HCT116 (cell line): ENCODE results near the gene ZNF445. TPM values are rescaled to one million over a fixed set of nuclear protein-coding genes. Genes with fewer than 3 reads are reported as not detected.
"Not testable (repeated sequence)": the region's sequence is repeated elsewhere in the genome, so short reads cannot be mapped to it uniquely, and the experiment has no call there.

Experiments used
- ATAC-seq: fragments of 200-7000 bp; cut with Tn5 transposase; 2 replicates; pipeline ENCODE4 v1.9.1; 2020; ENCODE audit warnings: mild to moderate bottlenecking, moderate library complexity
- BruUV-seq: library from RNA; stranded (reverse); fragments of 400-500 nt; replicated peaks from 2 replicates; lab custom pipeline; 2021; lab: Mats Ljungman, UMichigan
- CTCF ChIA-PET: fragments of 300-600 bp; sonication (Branson Sonifier 250); formaldehyde crosslinking; loops from one replicate; lab custom pipeline; 2021; ENCODE audit warnings: antibody characterized with exemption; lab: Charles Lee
- POLR2A ChIA-PET: fragments of 300-600, 350-600 bp; sonication (Branson Sonifier 250); formaldehyde crosslinking; loops from one replicate; lab custom pipeline; 2021; ENCODE audit warnings: antibody characterized with exemption; lab: Charles Lee
- RAD21 ChIA-PET, 2 experiments: fragments of 300-600 bp; sonication (Branson Sonifier 250); formaldehyde crosslinking; loops; one replicate each; lab custom pipeline; 2023; ENCODE audit warnings: low total read pairs in 2 of 2; ENCODE audit not compliant: uncharacterized antibody in 2 of 2, unreplicated experiment in 2 of 2, low non-redundant PET in 1 of 2; lab: Charles Lee
- DNase-seq: peaks from one replicate; pipeline ENCODE4 v3.0.0-alpha.2; 2010; ENCODE audit warnings: low read depth, low spot score
- H2AFZ ChIP-seq: fragments of 200-600 bp; shearing (Covaris generic), sonication (generic); 2 replicates; pipeline ENCODE4 v1.6.1; 2017; ENCODE audit warnings: low read depth, mixed run types, mixed read lengths, antibody characterized with exemption, low read length; ENCODE audit not compliant: poor library complexity, severe bottlenecking
- H3K27ac ChIP-seq: 2 replicates; pipeline ENCODE4 v1.5.1; 2012; ENCODE audit warnings: low read depth, low read length
- H3K27me3 ChIP-seq: fragments of 200-600 bp; sonication (generic); 2 replicates; pipeline ENCODE4 v1.6.1; 2016; ENCODE audit warnings: mixed run types, low read length, mixed read lengths; ENCODE audit not compliant: insufficient read depth
- H3K36me3 ChIP-seq, 2 experiments: fragments of 200-500 bp in 1 of 2; fragments of 200-600 bp in 1 of 2; sonication (Bioruptor generic) in 1 of 2; sonication (generic) in 1 of 2; 2 replicates each; pipeline versions ENCODE4 v1.5.1 to v1.6.1; 2014 to 2016; ENCODE audit warnings: low read length in 2 of 2, inconsistent platforms in 1 of 2, mixed read lengths in 1 of 2, mixed run types in 1 of 2; ENCODE audit not compliant: insufficient read depth in 2 of 2, control insufficient read depth in 1 of 2
- H3K4me1 ChIP-seq, 2 experiments: fragments of 200-600 bp in 1 of 2; sonication (generic) in 1 of 2; 2 replicates each; pipeline versions ENCODE4 v1.5.1 to v1.6.1; 2012 to 2017; ENCODE audit warnings: low read length in 2 of 2, inconsistent platforms in 1 of 2, mild to moderate bottlenecking in 1 of 2, mixed read lengths in 1 of 2, mixed run types in 1 of 2, moderate library complexity in 1 of 2; ENCODE audit not compliant: insufficient read depth in 2 of 2, control insufficient read depth in 1 of 2
- H3K4me2 ChIP-seq: fragments of 200-600 bp; sonication (generic); 2 replicates; pipeline ENCODE4 v1.6.1; 2017; ENCODE audit warnings: mixed run types, low read length, mixed read lengths
- H3K4me3 ChIP-seq, 2 experiments: fragments of 200-600 bp in 1 of 2; sonication (generic) in 1 of 2; replicated peaks in 1 of 2; 2 replicates each; pipeline ENCODE4 v1.5.1; 2011 to 2016; ENCODE audit warnings: low read length in 2 of 2, control low read depth in 1 of 2, low read depth in 1 of 2, mild to moderate bottlenecking in 1 of 2, mixed read lengths in 1 of 2, mixed run types in 1 of 2
- H3K79me2 ChIP-seq: fragments of 200-600 bp; sonication (generic); 2 replicates; pipeline ENCODE4 v1.6.1; 2017; ENCODE audit warnings: mild to moderate bottlenecking, mixed run types, low read length, moderate library complexity, mixed read lengths; ENCODE audit not compliant: insufficient read depth
- H3K9ac ChIP-seq: fragments of 200-600 bp; sonication (generic); 2 replicates; pipeline ENCODE4 v1.6.1; 2016; ENCODE audit warnings: low read length, mixed read lengths
- H3K9me2 ChIP-seq: fragments of 200-600 bp; sonication (generic), shearing (Covaris generic); 2 replicates; pipeline ENCODE4 v1.6.1; 2017; ENCODE audit warnings: mixed run types, mild to moderate bottlenecking, moderate library complexity; ENCODE audit not compliant: insufficient read depth
- H3K9me3 ChIP-seq, 2 experiments: fragments of 200-500 bp in 1 of 2; fragments of 200-600 bp in 1 of 2; sonication (Bioruptor generic) in 1 of 2; sonication (generic) in 1 of 2; 2 replicates each; pipeline ENCODE4 v1.6.1; 2014 to 2017; ENCODE audit warnings: low read length in 2 of 2, mixed read lengths in 2 of 2, inconsistent platforms in 1 of 2, low read depth in 1 of 2, mild to moderate bottlenecking in 1 of 2, mixed run types in 1 of 2, moderate library complexity in 1 of 2; ENCODE audit not compliant: control insufficient read depth in 1 of 2, insufficient read depth in 1 of 2
- H4K20me1 ChIP-seq: fragments of 200-600 bp; sonication (generic), shearing (Covaris generic); 2 replicates; pipeline ENCODE4 v1.6.1; 2017; ENCODE audit warnings: mixed run types, mild to moderate bottlenecking, moderate library complexity; ENCODE audit not compliant: insufficient read depth
- EGR1 ChIP-seq: IDR thresholded peaks from 2 replicates; pipeline ENCODE4 v1.6.1; 2012; ENCODE audit warnings: low read depth
- EZH2 ChIP-seq: fragments of 200-600 bp; sonication (generic); IDR thresholded peaks from 2 replicates; pipeline ENCODE4 v1.6.1; 2017; ENCODE audit warnings: antibody characterized with exemption, mixed run types
- FOSL1 ChIP-seq: IDR thresholded peaks from 2 replicates; pipeline ENCODE4 v1.6.1; 2012; ENCODE audit warnings: low read depth
- JUND ChIP-seq: IDR thresholded peaks from 2 replicates; pipeline ENCODE4 v1.6.1; 2012
- POLR2A ChIP-seq: IDR thresholded peaks from 2 replicates; pipeline ENCODE4 v1.7.0; 2011; ENCODE audit warnings: borderline replicate concordance; ENCODE audit not compliant: insufficient read depth, insufficient read length; ENCODE audit errors: extremely low read depth
- POLR2AphosphoS5 ChIP-seq: IDR thresholded peaks from 2 replicates; pipeline ENCODE4 v1.6.1; 2011; ENCODE audit warnings: mild to moderate bottlenecking, low read depth, low read length, moderate library complexity
- TCF7L2 ChIP-seq: IDR thresholded peaks from 2 replicates; pipeline ENCODE4 v1.7.0; 2011; ENCODE audit warnings: borderline replicate concordance, inconsistent platforms; ENCODE audit not compliant: insufficient read depth, insufficient read length; ENCODE audit errors: extremely low read depth
- YY1 ChIP-seq: IDR thresholded peaks from 2 replicates; pipeline ENCODE4 v1.6.1; 2011; ENCODE audit warnings: low read length, low read depth, moderate library complexity, mild to moderate bottlenecking; ENCODE audit not compliant: insufficient replicate concordance; ENCODE audit errors: extremely low read depth
- intact Hi-C: fragments of 100-400 bp; cut with micrococcal nuclease; formaldehyde crosslinking; loops from 2 replicates; pipeline ENCODE4 v1.10.0; 2022
- total RNA-seq: library from RNA; stranded (reverse); gene quantifications from one replicate; pipeline ENCODE4 v1.2.1, GENCODE V29; 2021; ENCODE audit not compliant: unreplicated experiment
- TF ChIP-seq, protein P1 (sequence below): IDR thresholded peaks from 2 replicates; pipeline ENCODE4 v1.6.1; 2012
- TF ChIP-seq, protein P2 (sequence below): IDR thresholded peaks from 2 replicates; pipeline ENCODE4 v1.6.1; 2011; ENCODE audit warnings: mild to moderate bottlenecking, low read length, moderate library complexity; ENCODE audit not compliant: insufficient replicate concordance; ENCODE audit errors: extremely low read depth
- TF ChIP-seq, protein P3 (sequence below), 3 experiments: fragments of 200-600 bp in 1 of 3; sonication (generic) in 1 of 3; IDR thresholded peaks in 2 of 3; conservative IDR thresholded peaks in 1 of 3; 2 replicates each; pipeline ENCODE4 v1.5.1; 2012 to 2017; ENCODE audit warnings: low read depth in 2 of 3, low read length in 2 of 3, antibody characterized with exemption in 1 of 3, borderline replicate concordance in 1 of 3, control low read depth in 1 of 3, mild to moderate bottlenecking in 1 of 3, mixed read lengths in 1 of 3, mixed run types in 1 of 3, moderate library complexity in 1 of 3; ENCODE audit not compliant: insufficient read depth in 1 of 3

The ZNF445 gene
- total RNA-seq, 1 experiment from 2014 or later: 19.9 TPM

DNA sequence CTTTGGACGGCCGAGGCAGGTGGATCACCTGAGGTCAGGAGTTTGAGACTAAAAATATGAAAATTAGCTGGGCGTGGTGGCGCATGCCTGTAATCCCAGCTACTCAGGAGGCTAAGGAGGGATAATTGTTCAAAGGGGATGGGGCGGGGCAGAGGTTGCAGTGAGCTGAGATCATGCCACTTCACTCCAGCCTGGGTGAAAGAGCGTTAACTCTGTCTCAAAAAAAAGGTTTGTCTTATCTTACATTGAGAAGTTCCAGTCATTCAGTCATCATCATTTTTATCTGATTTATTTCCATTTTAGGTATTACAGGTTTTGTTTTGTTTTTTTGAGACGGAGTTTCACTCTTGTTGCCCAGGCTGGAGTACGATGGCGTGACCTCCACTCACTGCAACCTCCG is 2.6 kb downstream of the ZNF445 start:
- DNase-seq, BruUV-seq, H3K27ac ChIP-seq, H3K27me3 ChIP-seq, H3K9ac ChIP-seq, H3K36me3 ChIP-seq, H4K20me1 ChIP-seq, ATAC-seq, H3K4me2 ChIP-seq, CTCF ChIA-PET, POLR2A ChIA-PET, H3K9me2 ChIP-seq, RAD21 ChIA-PET, H3K4me3 ChIP-seq, H3K9me3 ChIP-seq, H2AFZ ChIP-seq: not testable (repeated sequence)
- intact Hi-C loops: loop anchor here (5.0 to 10.0 kb wide), 2 partner anchors 37 to 150 kb away; partner anchors contain the start of gene ZNF197
- Histone ChIP-seq H3K79me2 (peaks cover 70% of the 10 kb centered on the region), H3K4me1 (peaks cover 6 to 24% of the 10 kb centered on the region in 2 experiments; a peak in 3 of 4 replicates)

DNA sequence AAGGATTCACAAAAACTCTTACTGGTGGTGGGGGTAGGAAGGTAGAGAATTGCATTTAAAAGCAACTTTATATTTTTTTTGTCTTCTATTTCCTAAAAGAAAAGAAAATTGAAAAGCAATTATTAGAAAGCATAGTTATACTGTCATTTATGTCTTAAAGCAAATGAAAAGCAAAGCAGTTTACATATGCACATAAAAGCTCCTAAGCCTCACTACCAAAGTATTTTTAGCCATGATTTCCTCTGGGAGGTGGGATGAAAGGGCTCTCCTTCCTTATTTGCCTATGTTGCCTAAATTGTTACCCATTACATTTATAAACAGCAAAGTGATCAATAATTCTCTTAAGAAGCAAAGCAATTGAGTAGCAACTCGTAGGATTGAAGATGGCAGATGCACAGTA is 7.0 kb downstream of the ZNF445 start:
- H3K79me2 ChIP-seq: peaks cover 79% of the 10 kb centered on the region
- DNase-seq: no peak
- no TSS peak for BruUV-seq
- no peaks in the 10 kb centered on the region for H3K27me3 ChIP-seq
- ChIA-PET RAD21 (no interaction called here), POLR2A (no interaction called here), CTCF (no interaction called here)
- H3K9me3 ChIP-seq: no peaks in the 10 kb centered on the region
- no peaks in the 10 kb centered on the region for H3K9me2 ChIP-seq
- no peak for ATAC-seq
- intact Hi-C loops: loop anchor here (10.0 kb wide), 1 partner anchor 154 kb away; the partner anchor contains the start of gene ZNF197
- peaks cover 8 to 22% of the 10 kb centered on the region in 2 experiments for H3K4me1 ChIP-seq
- H3K36me3 ChIP-seq: peaks cover 0 to 6% of the 10 kb centered on the region in 2 experiments; a peak in 1 of 4 replicates
- H3K9ac ChIP-seq: no peak overlapping the region
- TF ChIP-seq POLR2A (no peak), EGR1 (no peak), JUND (no peak), FOSL1 (no peak), POLR2AphosphoS5 (no peak), EZH2 (no peak), YY1 (no peak), TCF7L2 (no peak)
- TF ChIP-seq, protein P1, sequence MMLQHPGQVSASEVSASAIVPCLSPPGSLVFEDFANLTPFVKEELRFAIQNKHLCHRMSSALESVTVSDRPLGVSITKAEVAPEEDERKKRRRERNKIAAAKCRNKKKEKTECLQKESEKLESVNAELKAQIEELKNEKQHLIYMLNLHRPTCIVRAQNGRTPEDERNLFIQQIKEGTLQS: no peak
- TF ChIP-seq, protein P2, sequence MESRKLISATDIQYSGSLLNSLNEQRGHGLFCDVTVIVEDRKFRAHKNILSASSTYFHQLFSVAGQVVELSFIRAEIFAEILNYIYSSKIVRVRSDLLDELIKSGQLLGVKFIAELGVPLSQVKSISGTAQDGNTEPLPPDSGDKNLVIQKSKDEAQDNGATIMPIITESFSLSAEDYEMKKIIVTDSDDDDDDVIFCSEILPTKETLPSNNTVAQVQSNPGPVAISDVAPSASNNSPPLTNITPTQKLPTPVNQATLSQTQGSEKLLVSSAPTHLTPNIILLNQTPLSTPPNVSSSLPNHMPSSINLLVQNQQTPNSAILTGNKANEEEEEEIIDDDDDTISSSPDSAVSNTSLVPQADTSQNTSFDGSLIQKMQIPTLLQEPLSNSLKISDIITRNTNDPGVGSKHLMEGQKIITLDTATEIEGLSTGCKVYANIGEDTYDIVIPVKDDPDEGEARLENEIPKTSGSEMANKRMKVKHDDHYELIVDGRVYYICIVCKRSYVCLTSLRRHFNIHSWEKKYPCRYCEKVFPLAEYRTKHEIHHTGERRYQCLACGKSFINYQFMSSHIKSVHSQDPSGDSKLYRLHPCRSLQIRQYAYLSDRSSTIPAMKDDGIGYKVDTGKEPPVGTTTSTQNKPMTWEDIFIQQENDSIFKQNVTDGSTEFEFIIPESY: no peak
- TF ChIP-seq, protein P3, sequence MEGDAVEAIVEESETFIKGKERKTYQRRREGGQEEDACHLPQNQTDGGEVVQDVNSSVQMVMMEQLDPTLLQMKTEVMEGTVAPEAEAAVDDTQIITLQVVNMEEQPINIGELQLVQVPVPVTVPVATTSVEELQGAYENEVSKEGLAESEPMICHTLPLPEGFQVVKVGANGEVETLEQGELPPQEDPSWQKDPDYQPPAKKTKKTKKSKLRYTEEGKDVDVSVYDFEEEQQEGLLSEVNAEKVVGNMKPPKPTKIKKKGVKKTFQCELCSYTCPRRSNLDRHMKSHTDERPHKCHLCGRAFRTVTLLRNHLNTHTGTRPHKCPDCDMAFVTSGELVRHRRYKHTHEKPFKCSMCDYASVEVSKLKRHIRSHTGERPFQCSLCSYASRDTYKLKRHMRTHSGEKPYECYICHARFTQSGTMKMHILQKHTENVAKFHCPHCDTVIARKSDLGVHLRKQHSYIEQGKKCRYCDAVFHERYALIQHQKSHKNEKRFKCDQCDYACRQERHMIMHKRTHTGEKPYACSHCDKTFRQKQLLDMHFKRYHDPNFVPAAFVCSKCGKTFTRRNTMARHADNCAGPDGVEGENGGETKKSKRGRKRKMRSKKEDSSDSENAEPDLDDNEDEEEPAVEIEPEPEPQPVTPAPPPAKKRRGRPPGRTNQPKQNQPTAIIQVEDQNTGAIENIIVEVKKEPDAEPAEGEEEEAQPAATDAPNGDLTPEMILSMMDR (IDR thresholded peaks at IDR 0.05 in 2 of 3, conservative IDR thresholded peaks at IDR 0.05 in 1 of 3; ENCODE audit: borderline replicate concordance in 1 of 3, insufficient read depth in 1 of 3, low read depth in 2 of 3, low read length in 2 of 3): no peak
- no peak overlapping the region for H3K4me3 ChIP-seq
- no peaks in the 10 kb centered on the region; the same call in 1 of the 2 replicates for H4K20me1 ChIP-seq
- H3K27ac ChIP-seq: no peak overlapping the region
- H2AFZ ChIP-seq: no peak overlapping the region
- no peak overlapping the region for H3K4me2 ChIP-seq
